C4-2B (cell line): ENCODE results near the gene TRIM71.
"Not testable (repeated sequence)": the region's sequence is repeated elsewhere in the genome, so short reads cannot be mapped to it uniquely, and the experiment has no call there.

Experiments used
- ZFX ChIP-seq: fragments of 450-650 bp; IDR thresholded peaks from 2 replicates; pipeline ENCODE4 v1.6.1; 2017
- TF ChIP-seq, protein P1 (sequence below): fragments of 450-650 bp; conservative IDR thresholded peaks from 2 replicates; pipeline ENCODE4 v1.5.1; 2017; ENCODE audit warnings: mild to moderate bottlenecking

DNA sequence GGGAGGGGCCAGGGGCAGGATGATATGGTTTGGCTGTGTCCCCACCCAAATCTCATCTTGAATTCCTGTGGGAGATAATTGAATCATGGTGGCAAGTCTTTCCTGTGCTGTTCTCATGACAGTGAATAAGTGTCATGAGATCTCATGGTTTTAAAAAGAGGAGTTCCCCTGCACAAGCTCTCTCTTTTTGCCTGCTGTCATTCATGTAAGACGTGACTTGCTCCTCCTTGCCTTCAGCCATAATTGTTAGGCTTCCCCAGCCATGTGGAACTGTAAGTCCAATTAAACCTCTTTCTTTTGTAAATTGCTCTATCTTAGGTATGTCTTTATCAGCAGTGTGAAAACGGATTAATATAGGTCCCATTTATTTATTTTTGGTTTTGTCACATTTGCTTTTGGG is 113.5 kb downstream of the TRIM71 start:
- TF ChIP-seq, protein P1, sequence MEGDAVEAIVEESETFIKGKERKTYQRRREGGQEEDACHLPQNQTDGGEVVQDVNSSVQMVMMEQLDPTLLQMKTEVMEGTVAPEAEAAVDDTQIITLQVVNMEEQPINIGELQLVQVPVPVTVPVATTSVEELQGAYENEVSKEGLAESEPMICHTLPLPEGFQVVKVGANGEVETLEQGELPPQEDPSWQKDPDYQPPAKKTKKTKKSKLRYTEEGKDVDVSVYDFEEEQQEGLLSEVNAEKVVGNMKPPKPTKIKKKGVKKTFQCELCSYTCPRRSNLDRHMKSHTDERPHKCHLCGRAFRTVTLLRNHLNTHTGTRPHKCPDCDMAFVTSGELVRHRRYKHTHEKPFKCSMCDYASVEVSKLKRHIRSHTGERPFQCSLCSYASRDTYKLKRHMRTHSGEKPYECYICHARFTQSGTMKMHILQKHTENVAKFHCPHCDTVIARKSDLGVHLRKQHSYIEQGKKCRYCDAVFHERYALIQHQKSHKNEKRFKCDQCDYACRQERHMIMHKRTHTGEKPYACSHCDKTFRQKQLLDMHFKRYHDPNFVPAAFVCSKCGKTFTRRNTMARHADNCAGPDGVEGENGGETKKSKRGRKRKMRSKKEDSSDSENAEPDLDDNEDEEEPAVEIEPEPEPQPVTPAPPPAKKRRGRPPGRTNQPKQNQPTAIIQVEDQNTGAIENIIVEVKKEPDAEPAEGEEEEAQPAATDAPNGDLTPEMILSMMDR, result not testable (repeated sequence)
- TF ChIP-seq ZFX, result not testable (repeated sequence)
